ENCODE results near the gene GABRG3. TPM values are rescaled to one million over a fixed set of nuclear protein-coding genes. Genes with fewer than 3 reads are reported as not detected.

Gene GABRG3
- polyA plus RNA-seq, 1 donor (not counting 4 experiments of a cell fraction or from before 2014, with no cell fraction given): not detected

- Histone ChIP-seq H3K36me3 (ENCODE audit: control insufficient read depth in 2 of 2, extremely low read depth in 1 of 2, insufficient read depth in 2 of 2, low read length in 2 of 2) (no peaks in the 10 kb centered on the region), H3K9ac (ENCODE audit: control insufficient read depth, extremely low read depth, insufficient read depth, low read length) (no peak overlapping the region), H3K4me1 (ENCODE audit: control insufficient read depth, extremely low read depth, insufficient read depth, low read length) (no peaks in the 10 kb centered on the region), H3K9me3 (ENCODE audit: control insufficient read depth, low read depth, low read length) (no peaks in the 10 kb centered on the region), H3K9me1 (ENCODE audit: control insufficient read depth, extremely low read depth, insufficient read depth, low read length) (no peaks in the 10 kb centered on the region), H3K27ac (ENCODE audit: control insufficient read depth, insufficient read depth, low read length) (no peak overlapping the region), H2AFZ (ENCODE audit: control insufficient read depth, low read length) (no peak overlapping the region), H3K27me3 (ENCODE audit: control insufficient read depth, extremely low read depth, insufficient read depth, low read length) (no peaks in the 10 kb centered on the region), H4K20me1 (ENCODE audit: control insufficient read depth, extremely low read depth, insufficient read depth, low read length) (no peaks in the 10 kb centered on the region), H3K4me2 (ENCODE audit: control insufficient read depth, extremely low read depth, insufficient read depth, low read depth, low read length) (no peak overlapping the region), H3K4me3 (ENCODE audit: control insufficient read depth in 2 of 3, extremely low read depth in 1 of 3, insufficient read depth in 2 of 3, low read depth in 1 of 3, low read length in 3 of 3) (no peak overlapping the region), H3K79me2 (ENCODE audit: control insufficient read depth, insufficient read depth, low read length) (no peaks in the 10 kb centered on the region)
- no peak for DNase-seq (ENCODE audit: low read depth, low spot score)
- no peak for TF ChIP-seq CTCF (optimal IDR thresholded peaks at IDR 0.05 in 1 of 3, IDR thresholded peaks at IDR 0.05 in 1 of 3, conservative IDR thresholded peaks at IDR 0.05 in 1 of 3; ENCODE audit: extremely low read depth in 1 of 3, insufficient read depth in 2 of 3, low read length in 3 of 3)
- no peak for TF ChIP-seq EZH2 (IDR thresholded peaks at IDR 0.05; ENCODE audit: low read length)
- dilution Hi-C loops (cut with MboI; ENCODE audit: extremely low pct_ligation_motif_present, low sequenced_read_pairs): no loop called here
- FAIRE-seq: no peak
Measured at GRCh38 chr15:27235161-27235560, 264.2 kb downstream of the GABRG3 start.

- Histone ChIP-seq H3K27ac (ENCODE audit: control insufficient read depth, insufficient read depth, low read length) (no peak overlapping the region), H3K27me3 (ENCODE audit: control insufficient read depth, extremely low read depth, insufficient read depth, low read length) (no peaks in the 10 kb centered on the region), H3K9me3 (ENCODE audit: control insufficient read depth, low read depth, low read length) (no peaks in the 10 kb centered on the region), H3K4me3 (ENCODE audit: control insufficient read depth in 2 of 3, extremely low read depth in 1 of 3, insufficient read depth in 2 of 3, low read depth in 1 of 3, low read length in 3 of 3) (no peak overlapping the region), H3K79me2 (ENCODE audit: control insufficient read depth, insufficient read depth, low read length) (no peaks in the 10 kb centered on the region), H3K4me1 (ENCODE audit: control insufficient read depth, extremely low read depth, insufficient read depth, low read length) (no peaks in the 10 kb centered on the region), H2AFZ (ENCODE audit: control insufficient read depth, low read length) (no peak overlapping the region), H3K9me1 (ENCODE audit: control insufficient read depth, extremely low read depth, insufficient read depth, low read length) (no peaks in the 10 kb centered on the region), H3K9ac (ENCODE audit: control insufficient read depth, extremely low read depth, insufficient read depth, low read length) (no peak overlapping the region), H3K36me3 (ENCODE audit: control insufficient read depth in 2 of 2, extremely low read depth in 1 of 2, insufficient read depth in 2 of 2, low read length in 2 of 2) (no peaks in the 10 kb centered on the region), H4K20me1 (ENCODE audit: control insufficient read depth, extremely low read depth, insufficient read depth, low read length) (no peaks in the 10 kb centered on the region), H3K4me2 (ENCODE audit: control insufficient read depth, extremely low read depth, insufficient read depth, low read depth, low read length) (no peak overlapping the region)
- FAIRE-seq (no peak), DNase-seq (ENCODE audit: low read depth, low spot score) (no peak)
- dilution Hi-C loops (cut with MboI; ENCODE audit: extremely low pct_ligation_motif_present, low sequenced_read_pairs): no loop called here
- TF ChIP-seq CTCF (optimal IDR thresholded peaks at IDR 0.05 in 1 of 3, IDR thresholded peaks at IDR 0.05 in 1 of 3, conservative IDR thresholded peaks at IDR 0.05 in 1 of 3; ENCODE audit: extremely low read depth in 1 of 3, insufficient read depth in 2 of 3, low read length in 3 of 3) (no peak), EZH2 (IDR thresholded peaks at IDR 0.05; ENCODE audit: low read length) (no peak)
Measured at GRCh38 chr15:27235681-27236080, 264.7 kb downstream of the GABRG3 start.
